ENCODE measurements around the gene SLC9A7.
A peak's percentile ranks its signal among the peaks of the same experiment; 100 is the strongest.

SLC9A7 gene

GRCh38 chrX:46676399-46677356, 82.2 kb downstream of the SLC9A7 start:
- no peak overlapping the region for H3K27ac ChIP-seq (ENCODE audit: low read depth, low read length)

GRCh38 chrX:46673620-46674359, 85.1 kb downstream of the SLC9A7 start:
- Histone ChIP-seq H3K9me3 (ENCODE audit: control insufficient read depth, insufficient read depth, low read depth, low read length) (no peaks in the 10 kb centered on the region), H3K9ac (ENCODE audit: low read length) (no peak overlapping the region), H3K36me3 (ENCODE audit: control insufficient read depth, insufficient read depth, low read length) (peaks cover 20% of the 10 kb centered on the region), H3K4me3 (ENCODE audit: low read depth, low read length) (no peak overlapping the region), H3K4me1 (ENCODE audit: control insufficient read depth, insufficient read depth, low read length) (no peaks in the 10 kb centered on the region), H3K27ac (ENCODE audit: low read depth, low read length) (no peak overlapping the region), H3K27me3 (ENCODE audit: control insufficient read depth, insufficient read depth, low read length) (no peaks in the 10 kb centered on the region)

More at GRCh38 chrX:46676399-46677356, 82.2 kb downstream of the SLC9A7 start:
- Histone ChIP-seq H3K9me3 (ENCODE audit: control insufficient read depth, insufficient read depth, low read depth, low read length) (no peaks in the 10 kb centered on the region), H3K4me1 (ENCODE audit: control insufficient read depth, insufficient read depth, low read length) (no peaks in the 10 kb centered on the region), H3K36me3 (ENCODE audit: control insufficient read depth, insufficient read depth, low read length) (peaks cover 11% of the 10 kb centered on the region; the same call in 1 of the 2 replicates), H3K4me3 (ENCODE audit: low read depth, low read length) (no peak overlapping the region), H3K9ac (ENCODE audit: low read length) (no peak overlapping the region), H3K27me3 (ENCODE audit: control insufficient read depth, insufficient read depth, low read length) (no peaks in the 10 kb centered on the region)

- H3K9me3 ChIP-seq (ENCODE audit: control insufficient read depth, insufficient read depth, low read depth, low read length), result no peaks in the 10 kb centered on the region
- H3K9ac ChIP-seq (ENCODE audit: low read length), result no peak overlapping the region
- H3K4me1 ChIP-seq (ENCODE audit: control insufficient read depth, insufficient read depth, low read length), result no peaks in the 10 kb centered on the region
- no peak overlapping the region for H3K4me3 ChIP-seq (ENCODE audit: low read depth, low read length)
- H3K36me3 ChIP-seq (ENCODE audit: control insufficient read depth, insufficient read depth, low read length), result peaks cover 20% of the 10 kb centered on the region
- H3K27me3 ChIP-seq (ENCODE audit: control insufficient read depth, insufficient read depth, low read length), result no peaks in the 10 kb centered on the region
- H3K27ac ChIP-seq (ENCODE audit: low read depth, low read length), result no peak overlapping the region
Observed at GRCh38 chrX:46670316-46670715, 88.6 kb downstream of the SLC9A7 start.

- Histone ChIP-seq H3K27me3 (ENCODE audit: control insufficient read depth, insufficient read depth, low read length) (no peaks in the 10 kb centered on the region), H3K4me3 (ENCODE audit: low read depth, low read length) (no peak overlapping the region), H3K4me1 (ENCODE audit: control insufficient read depth, insufficient read depth, low read length) (no peaks in the 10 kb centered on the region), H3K9me3 (ENCODE audit: control insufficient read depth, insufficient read depth, low read depth, low read length) (no peaks in the 10 kb centered on the region), H3K27ac (ENCODE audit: low read depth, low read length) (no peak overlapping the region), H3K9ac (ENCODE audit: low read length) (no peak overlapping the region), H3K36me3 (ENCODE audit: control insufficient read depth, insufficient read depth, low read length) (peaks cover 17% of the 10 kb centered on the region)
Observed at GRCh38 chrX:46666831-46667230, 92.1 kb downstream of the SLC9A7 start.

- H3K4me1 ChIP-seq (ENCODE audit: control insufficient read depth, insufficient read depth, low read length), result no peaks in the 10 kb centered on the region
- no peak overlapping the region for H3K27ac ChIP-seq (ENCODE audit: low read depth, low read length)
Observed at GRCh38 chrX:46665232-46666152, 93.4 kb downstream of the SLC9A7 start.

GRCh38 chrX:46662188-46662958, 96.5 kb downstream of the SLC9A7 start:
- H3K27ac ChIP-seq (ENCODE audit: low read depth, low read length), result no peak overlapping the region
- no peaks in the 10 kb centered on the region for H3K27me3 ChIP-seq (ENCODE audit: control insufficient read depth, insufficient read depth, low read length)
- no peaks in the 10 kb centered on the region for H3K4me1 ChIP-seq (ENCODE audit: control insufficient read depth, insufficient read depth, low read length)
- H3K9ac ChIP-seq (ENCODE audit: low read length), result no peak overlapping the region
- peaks cover 5% of the 10 kb centered on the region for H3K36me3 ChIP-seq (ENCODE audit: control insufficient read depth, insufficient read depth, low read length)
- no peak overlapping the region for H3K4me3 ChIP-seq (ENCODE audit: low read depth, low read length)
- H3K9me3 ChIP-seq (ENCODE audit: control insufficient read depth, insufficient read depth, low read depth, low read length), result no peaks in the 10 kb centered on the region

More at GRCh38 chrX:46665232-46666152, 93.4 kb downstream of the SLC9A7 start:
- no peaks in the 10 kb centered on the region for H3K9me3 ChIP-seq (ENCODE audit: control insufficient read depth, insufficient read depth, low read depth, low read length)
- no peak overlapping the region for H3K9ac ChIP-seq (ENCODE audit: low read length)
- H3K36me3 ChIP-seq (ENCODE audit: control insufficient read depth, insufficient read depth, low read length), result peaks cover 10% of the 10 kb centered on the region
- no peaks in the 10 kb centered on the region for H3K27me3 ChIP-seq (ENCODE audit: control insufficient read depth, insufficient read depth, low read length)
- H3K4me3 ChIP-seq (ENCODE audit: low read depth, low read length), result no peak overlapping the region

GRCh38 chrX:46653482-46653881, 105.4 kb downstream of the SLC9A7 start:
- Histone ChIP-seq H3K4me3 (ENCODE audit: low read depth, low read length) (no peak overlapping the region), H3K4me1 (ENCODE audit: control insufficient read depth, insufficient read depth, low read length) (peaks cover 26% of the 10 kb centered on the region), H3K27ac (ENCODE audit: low read depth, low read length) (no peak overlapping the region), H3K9ac (ENCODE audit: low read length) (no peak overlapping the region), H3K9me3 (ENCODE audit: control insufficient read depth, insufficient read depth, low read depth, low read length) (peaks cover 9% of the 10 kb centered on the region), H3K27me3 (ENCODE audit: control insufficient read depth, insufficient read depth, low read length) (no peaks in the 10 kb centered on the region), H3K36me3 (ENCODE audit: control insufficient read depth, insufficient read depth, low read length) (no peaks in the 10 kb centered on the region)

- Histone ChIP-seq H3K4me3 (ENCODE audit: low read depth, low read length) (0 out of 2 replicates have a peak overlapping the region, but pooled peaks have one; percentile 5), H3K9ac (ENCODE audit: low read length) (no peak overlapping the region)
Observed at GRCh38 chrX:46649421-46650260, 109.3 kb downstream of the SLC9A7 start.

GRCh38 chrX:46648660-46649059, 110.3 kb downstream of the SLC9A7 start:
- H3K27me3 ChIP-seq (ENCODE audit: control insufficient read depth, insufficient read depth, low read length), result no peaks in the 10 kb centered on the region
- H3K4me1 ChIP-seq (ENCODE audit: control insufficient read depth, insufficient read depth, low read length), result peaks cover 45% of the 10 kb centered on the region
- H3K27ac ChIP-seq (ENCODE audit: low read depth, low read length), result peak overlapping the region; percentile 32
- peaks cover 10% of the 10 kb centered on the region for H3K36me3 ChIP-seq (ENCODE audit: control insufficient read depth, insufficient read depth, low read length)
- H3K9ac ChIP-seq (ENCODE audit: low read length), result no peak overlapping the region
- no peak overlapping the region for H3K4me3 ChIP-seq (ENCODE audit: low read depth, low read length)
- H3K9me3 ChIP-seq (ENCODE audit: control insufficient read depth, insufficient read depth, low read depth, low read length), result no peaks in the 10 kb centered on the region

More at GRCh38 chrX:46649421-46650260, 109.3 kb downstream of the SLC9A7 start:
- Histone ChIP-seq H3K27me3 (ENCODE audit: control insufficient read depth, insufficient read depth, low read length) (no peaks in the 10 kb centered on the region), H3K36me3 (ENCODE audit: control insufficient read depth, insufficient read depth, low read length) (peaks cover 10% of the 10 kb centered on the region), H3K9me3 (ENCODE audit: control insufficient read depth, insufficient read depth, low read depth, low read length) (peaks cover 3% of the 10 kb centered on the region), H3K27ac (ENCODE audit: low read depth, low read length) (peak overlapping the region; percentile 3), H3K4me1 (ENCODE audit: control insufficient read depth, insufficient read depth, low read length) (peaks cover 45% of the 10 kb centered on the region)
